Myocyte (in vitro differentiated cells): ENCODE results near the gene AZIN2. TPM values are rescaled to one million over a fixed set of nuclear protein-coding genes. Genes with fewer than 3 reads are reported as not detected.
A peak's percentile ranks its signal among the peaks of the same experiment; 100 is the strongest.
"Not testable (repeated sequence)": the region's sequence is repeated elsewhere in the genome, so short reads cannot be mapped to it uniquely, and the experiment has no call there.

Experiments used
- DNase-seq: peaks from one replicate; pipeline ENCODE4 v3.0.0-alpha.2; 2012; ENCODE audit warnings: low read depth
- total RNA-seq: library from RNA; depleted of rRNA; stranded (reverse); fragments of >200 nt; gene quantifications from 2 replicates; pipeline ENCODE4 v1.2.3, GENCODE V29; 2014

AZIN2 gene
- total RNA-seq, 1 donor from 2014 or later = 10.7 TPM

DNA sequence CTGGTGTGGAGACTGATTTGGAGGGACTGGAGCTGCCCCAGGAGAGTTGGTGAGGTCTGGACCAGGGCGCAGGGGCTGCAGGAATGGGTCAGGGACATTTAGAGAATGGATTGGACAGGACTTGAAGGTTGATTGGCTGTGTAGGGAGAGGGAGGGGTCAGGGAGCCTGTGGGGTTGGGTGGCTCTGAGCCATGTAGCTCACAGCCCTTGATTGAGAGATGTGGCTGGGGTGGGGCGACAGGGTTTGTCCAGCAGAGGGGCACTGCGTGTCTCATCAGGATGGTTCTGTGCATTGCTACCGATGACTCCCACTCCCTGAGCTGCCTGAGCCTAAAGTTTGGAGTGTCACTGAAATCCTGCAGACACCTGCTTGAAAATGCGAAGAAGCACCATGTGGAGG is 12.1 kb downstream of the AZIN2 start:
- DNase-seq = no peak

GRCh38 chr1:33094486-33094885 is 13.5 kb downstream of the AZIN2 start:
- DNase-seq = no peak

- peak; percentile 70 for DNase-seq
Measured at GRCh38 chr1:33094971-33095604, 14.1 kb downstream of the AZIN2 start.

DNA sequence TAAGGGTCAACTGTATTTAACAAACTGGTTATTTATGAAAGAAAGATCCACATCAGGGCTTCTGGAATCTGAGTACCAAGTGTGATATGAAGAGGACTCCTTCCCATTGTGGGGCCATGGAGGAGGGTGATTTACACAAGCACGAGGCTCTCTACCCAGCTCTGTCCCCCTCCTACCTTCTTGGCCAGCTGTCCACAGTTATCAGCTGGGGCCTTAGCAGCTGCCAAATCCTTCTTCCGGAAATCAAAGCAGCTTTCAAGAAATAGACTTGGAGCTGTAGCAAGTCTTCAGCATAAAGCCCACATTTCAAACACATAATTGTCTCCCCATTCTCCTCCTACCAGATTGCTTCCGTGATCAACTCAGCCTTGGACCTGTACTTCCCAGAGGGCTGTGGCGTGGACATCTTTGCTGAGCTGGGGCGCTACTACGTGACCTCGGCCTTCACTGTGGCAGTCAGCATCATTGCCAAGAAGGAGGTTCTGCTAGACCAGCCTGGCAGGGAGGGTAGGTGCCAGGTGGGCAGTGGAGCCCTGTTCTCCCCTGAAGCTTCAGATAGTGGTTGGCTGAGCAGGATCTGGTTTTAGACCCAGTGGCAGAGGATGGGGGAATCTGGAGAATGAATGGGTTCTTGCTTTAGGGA is 15.5 kb downstream of the AZIN2 start:
- DNase-seq = peak; percentile 96

GRCh38 chr1:33097137-33097611 is 16.2 kb downstream of the AZIN2 start:
- DNase-seq = no peak

DNA sequence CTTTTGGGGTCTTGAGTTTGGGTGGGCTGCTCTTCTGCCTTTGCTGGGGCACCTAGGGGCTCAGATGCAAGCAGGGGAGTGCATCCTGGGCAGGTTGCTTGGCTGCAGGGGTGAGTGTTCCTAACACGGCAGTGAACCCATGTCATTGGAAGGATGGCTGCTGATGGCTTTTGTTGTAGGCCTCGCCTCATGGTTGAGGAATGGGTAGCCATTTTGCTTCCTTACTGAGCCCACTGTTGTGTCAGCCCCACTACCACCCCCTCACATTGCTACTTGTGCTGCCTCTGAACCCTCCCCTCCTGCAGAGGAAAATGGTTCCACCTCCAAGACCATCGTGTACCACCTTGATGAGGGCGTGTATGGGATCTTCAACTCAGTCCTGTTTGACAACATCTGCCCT is 16.8 kb downstream of the AZIN2 start:
- no peak for DNase-seq

GRCh38 chr1:33098371-33098770 is 17.4 kb downstream of the AZIN2 start:
- DNase-seq = no peak

DNA sequence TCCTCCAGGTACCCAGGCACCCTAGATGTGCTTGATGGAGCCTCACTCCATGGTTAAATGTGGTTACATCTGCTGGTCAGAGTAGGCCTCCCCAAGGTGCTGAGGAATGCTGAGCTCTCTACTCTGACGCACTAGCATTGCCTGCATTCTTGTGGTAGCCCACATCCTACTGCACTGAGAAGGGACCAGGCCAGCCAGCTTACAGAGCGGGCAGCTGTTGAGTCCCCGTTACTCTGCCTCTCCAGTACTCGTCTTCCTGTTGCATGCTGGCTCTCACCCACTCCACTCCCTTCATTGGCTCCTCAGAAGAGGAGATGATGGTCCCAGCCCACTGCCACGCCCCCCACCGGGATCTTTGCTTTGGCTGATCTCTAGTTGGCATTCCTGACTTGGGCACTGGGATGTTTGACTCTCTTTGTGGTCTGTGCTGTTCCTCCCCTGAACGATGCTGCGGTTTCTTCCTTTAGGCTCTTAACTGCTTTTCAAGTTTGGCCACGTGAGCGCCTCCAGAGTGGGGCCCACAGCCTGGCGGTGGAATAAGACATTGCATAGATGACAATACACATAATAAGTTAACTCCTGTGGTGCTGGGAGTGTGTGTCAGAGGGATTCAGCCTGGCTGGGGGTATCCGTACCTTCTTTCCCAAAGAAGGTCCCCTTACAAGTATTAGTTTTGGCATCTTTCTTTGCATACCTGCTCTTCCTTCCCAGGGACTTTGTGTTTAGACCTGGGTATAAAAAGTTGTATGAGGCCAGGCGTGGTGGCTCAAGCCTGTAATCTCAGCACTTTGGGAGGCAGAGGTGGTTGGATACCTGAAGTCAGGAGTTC is 18.6 kb downstream of the AZIN2 start:
- peak; percentile 100 for DNase-seq

DNA sequence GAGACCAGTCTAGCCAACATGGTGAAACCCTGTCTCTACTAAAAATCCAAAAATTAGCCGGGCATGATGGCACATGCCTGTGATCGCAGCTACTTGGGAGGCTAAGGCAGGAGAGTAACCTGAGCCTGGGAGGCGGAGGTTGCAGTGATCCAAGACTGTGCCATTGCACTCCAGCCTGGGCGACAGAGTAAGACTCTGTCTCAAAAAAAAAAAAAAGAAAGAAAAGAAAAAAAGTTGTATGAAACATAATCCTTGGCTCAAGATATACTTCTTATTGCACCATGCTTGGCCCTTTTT is 19.1 kb downstream of the AZIN2 start:
- not testable (repeated sequence) for DNase-seq

DNA sequence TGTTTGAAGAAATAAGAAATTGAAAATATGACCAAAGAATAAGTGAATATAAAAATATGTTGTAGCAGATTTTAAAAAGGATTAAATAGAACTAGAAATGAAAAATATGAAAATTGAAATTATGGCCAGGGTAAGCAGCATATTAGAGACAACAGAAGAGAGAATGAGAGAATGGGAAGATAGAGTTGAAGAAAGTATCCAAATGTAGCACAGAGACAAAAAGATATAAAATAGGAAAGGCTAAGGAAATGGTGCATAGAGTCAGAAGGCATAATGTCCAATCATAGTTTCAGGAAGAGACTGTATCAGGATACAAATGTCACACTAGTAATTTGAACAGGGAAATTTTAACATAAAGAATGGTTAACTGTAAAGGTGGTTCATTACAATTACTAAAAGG is 29.5 kb downstream of the AZIN2 start:
- no peak for DNase-seq

- no peak for DNase-seq
Measured at GRCh38 chr1:33111965-33112364, 31.0 kb downstream of the AZIN2 start.

DNA sequence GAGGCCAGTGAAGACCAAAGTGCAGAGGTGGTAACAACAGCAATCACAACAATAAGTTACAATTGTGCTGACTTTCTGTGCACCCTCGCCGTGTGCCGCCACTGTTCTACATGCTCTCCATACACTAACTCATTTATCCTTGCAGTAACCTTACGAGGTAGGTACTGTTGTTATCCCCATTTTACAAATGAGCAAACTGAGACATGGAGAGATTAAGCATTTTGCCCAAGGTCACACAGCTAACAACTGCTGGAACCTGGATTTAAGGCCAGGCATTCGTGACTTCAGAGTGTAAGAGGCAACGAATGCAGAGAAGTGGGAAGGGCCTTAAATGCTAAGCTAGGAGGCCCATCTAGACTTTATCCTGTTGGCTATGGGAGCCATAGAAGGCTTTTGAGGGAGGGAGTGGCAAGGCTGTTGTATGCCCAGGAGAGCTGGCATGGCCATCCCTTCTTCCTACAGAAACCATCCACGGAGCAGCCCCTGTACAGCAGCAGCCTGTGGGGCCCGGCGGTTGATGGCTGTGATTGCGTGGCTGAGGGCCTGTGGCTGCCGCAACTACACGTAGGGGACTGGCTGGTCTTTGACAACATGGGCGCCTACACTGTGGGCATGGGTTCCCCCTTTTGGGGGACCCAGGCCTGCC is 36.6 kb downstream of the AZIN2 start:
- DNase-seq = no peak

- DNase-seq = no peak
Measured at GRCh38 chr1:33118274-33118673, 37.3 kb downstream of the AZIN2 start.

DNA sequence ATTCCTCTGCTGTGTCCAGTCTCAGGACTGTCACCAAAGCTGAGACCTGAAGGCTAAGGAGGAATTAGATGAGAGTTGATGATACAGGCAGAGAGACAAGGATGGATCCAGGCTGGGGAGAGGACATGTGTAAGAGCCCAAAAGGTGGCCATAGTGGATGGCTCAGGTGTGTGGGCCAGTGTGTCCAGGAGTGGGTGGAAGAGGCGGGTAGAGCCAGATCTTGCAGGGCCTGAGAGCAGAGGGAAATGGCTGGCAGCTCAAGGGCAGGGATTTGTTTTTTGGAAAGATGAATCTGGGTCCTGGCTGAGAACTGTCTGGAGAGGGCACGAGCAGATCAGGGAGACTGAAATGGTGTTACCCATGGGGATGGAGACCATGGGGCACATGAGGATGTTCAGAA is 38.1 kb downstream of the AZIN2 start:
- no peak for DNase-seq

DNA sequence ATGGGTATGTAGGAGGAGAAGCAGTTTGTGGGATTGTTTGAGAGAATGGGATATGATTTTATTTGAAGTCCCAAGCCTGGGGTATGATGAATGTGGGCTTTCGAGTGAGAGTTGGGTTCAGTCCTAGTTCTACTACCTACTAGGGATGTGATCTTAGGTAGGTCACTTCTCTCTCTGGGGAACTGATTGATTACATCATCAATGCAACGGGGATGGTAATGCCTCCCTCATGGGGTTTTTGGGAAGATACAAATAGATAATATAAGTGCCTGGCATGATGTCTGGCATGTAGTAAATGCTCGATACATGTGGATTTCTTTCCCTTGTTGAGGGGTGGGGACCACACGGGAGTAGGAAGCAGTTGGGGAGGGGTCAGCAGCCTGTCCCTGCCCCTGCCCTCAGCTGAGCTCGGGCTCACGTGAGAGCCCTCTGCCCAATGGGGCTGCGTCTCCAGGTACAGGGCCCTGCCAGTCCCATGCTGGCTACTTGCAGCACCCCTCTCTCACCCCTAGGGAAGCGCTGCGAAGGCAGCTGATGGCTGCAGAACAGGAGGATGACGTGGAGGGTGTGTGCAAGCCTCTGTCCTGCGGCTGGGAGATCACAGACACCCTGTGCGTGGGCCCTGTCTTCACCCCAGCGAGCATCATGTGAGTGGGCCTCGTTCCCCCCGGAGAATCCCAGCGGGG is 38.7 kb downstream of the AZIN2 start:
- DNase-seq = no peak

DNA sequence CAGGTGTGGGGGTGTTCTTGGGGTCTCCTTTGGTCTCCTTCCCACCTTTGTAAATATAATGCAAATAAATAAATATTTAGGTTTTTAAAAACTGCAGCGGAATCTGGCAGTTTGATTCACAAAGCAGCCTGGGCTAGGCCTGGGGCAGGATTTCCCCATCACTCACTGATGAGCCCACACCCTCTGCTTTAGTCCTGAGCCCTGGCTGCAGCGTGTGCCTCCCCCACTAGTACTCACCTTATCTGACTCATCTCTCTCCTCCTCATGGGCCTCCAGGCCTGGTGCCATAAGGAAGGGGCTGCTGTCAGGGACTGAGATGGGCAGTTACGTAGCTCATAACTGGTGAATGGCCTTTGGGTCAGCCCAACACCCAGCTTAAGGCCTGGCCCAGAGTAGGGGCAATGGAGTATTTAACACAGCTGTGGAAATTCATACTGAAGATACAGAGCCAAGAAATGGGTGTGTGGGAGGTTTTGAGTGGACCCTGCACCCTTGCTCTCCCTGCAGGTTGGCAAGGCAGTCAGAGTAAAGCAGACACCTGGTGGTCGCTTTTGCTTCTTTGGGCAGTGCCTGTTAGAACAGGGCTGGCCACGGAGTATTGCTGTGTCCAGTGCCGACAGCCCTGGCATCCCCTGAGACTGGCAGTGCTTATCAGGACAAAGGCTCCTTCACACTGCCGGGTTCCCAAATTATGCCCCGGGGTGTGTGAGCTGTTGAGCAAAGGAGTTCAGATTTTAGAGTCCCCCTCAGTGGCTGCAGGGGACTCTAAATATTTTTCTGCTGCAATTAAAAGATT is 39.7 kb downstream of the AZIN2 start:
- DNase-seq = no peak

DNA sequence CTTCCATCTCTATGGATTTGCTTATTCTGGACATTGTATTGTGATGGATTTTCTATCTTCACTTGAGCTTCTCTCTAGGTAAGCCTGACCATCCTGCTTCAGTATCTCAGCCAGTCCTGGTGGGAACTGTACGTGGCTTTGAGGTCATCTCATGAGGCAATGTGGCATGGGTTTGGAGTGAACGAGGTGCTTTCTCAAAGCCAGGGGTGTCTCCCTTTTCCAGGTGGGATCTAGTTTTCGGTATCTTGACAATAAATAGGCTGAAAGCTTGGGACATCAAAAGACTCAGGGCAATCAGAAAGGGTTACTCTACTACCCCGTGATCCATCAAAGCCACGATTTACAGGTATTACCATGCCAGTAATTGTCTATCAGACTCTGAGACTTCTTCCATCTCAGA is 40.8 kb downstream of the AZIN2 start:
- no peak for DNase-seq

GRCh38 chr1:33122483-33123178 is 41.7 kb downstream of the AZIN2 start:
- no peak for DNase-seq

DNA sequence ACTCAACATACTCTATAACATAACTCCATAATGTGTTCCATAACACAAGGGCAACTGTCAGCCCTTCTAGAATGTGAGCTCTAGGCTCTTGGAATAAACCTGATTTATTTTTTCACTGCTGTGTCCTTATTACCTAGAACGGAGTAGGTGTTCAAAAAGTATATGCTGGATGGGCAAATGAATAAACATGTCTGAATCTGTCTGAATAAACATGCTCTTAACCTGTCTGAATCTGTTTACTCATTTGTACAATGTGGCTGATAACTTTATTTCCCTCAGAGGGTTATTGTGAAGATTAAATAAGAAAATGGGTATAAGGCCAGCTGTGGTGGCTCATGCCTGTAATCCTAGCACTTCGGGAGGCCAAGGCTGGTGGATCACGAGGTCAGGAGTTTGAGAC is 42.3 kb downstream of the AZIN2 start:
- DNase-seq = no peak

DNA sequence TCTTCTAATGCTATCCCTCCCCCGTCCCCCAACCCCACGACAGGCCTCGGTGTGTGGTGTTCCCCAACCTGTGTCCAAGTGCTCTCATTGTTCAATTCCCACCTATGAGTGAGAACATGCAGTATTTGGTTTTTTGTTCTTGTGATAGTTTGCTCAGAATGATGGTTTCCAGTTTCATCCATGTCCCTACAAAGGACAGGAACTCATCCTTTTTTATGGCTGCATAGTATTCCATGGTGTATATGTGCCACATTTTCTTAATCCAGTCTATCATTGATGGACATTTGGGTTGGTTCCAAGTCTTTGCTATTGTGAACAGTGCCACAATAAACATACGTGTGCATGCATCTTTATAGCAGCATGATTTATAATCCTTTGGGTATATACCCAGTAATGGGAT is 43.7 kb downstream of the AZIN2 start:
- DNase-seq = not testable (repeated sequence)
